Breast epithelium (tissue), 4 donors: ENCODE results near the gene HDAC10. TPM values are rescaled to one million over a fixed set of nuclear protein-coding genes. Genes with fewer than 3 reads are reported as not detected.

Source experiments
- DNase-seq, 2 donors: peaks; one replicate each; pipeline ENCODE4 v3.0.0-alpha.2; 2019; ENCODE audit warnings: low spot score in 2 of 2
- H3K27ac ChIP-seq, 2 donors: fragments of 200-600 bp; sonication (generic) in 1 of 2; one replicate each; pipeline ENCODE4 v1.5.1; 2016 to 2019; ENCODE audit warnings: mild to moderate bottlenecking in 1 of 2
- H3K27me3 ChIP-seq, 2 donors: fragments of 200-600 bp; sonication (generic) in 1 of 2; one replicate each; pipeline versions ENCODE4 v1.5.1 to v1.6.0; 2017 to 2019; ENCODE audit warnings: control low read depth in 1 of 2, mild to moderate bottlenecking in 1 of 2
- H3K36me3 ChIP-seq: fragments of 200-600 bp; one replicate; pipeline ENCODE4 v1.5.1; 2019
- H3K4me1 ChIP-seq, 2 donors: fragments of 200-600 bp; sonication (generic); one replicate each; pipeline ENCODE4 v1.5.1; 2016 to 2019; ENCODE audit warnings: control low read depth in 1 of 2
- H3K4me3 ChIP-seq, 3 donors: fragments of 200-600 bp; sonication (generic); 1 replicate in 2 of 3; 2 replicates in 1 of 3; pipeline ENCODE4 v1.5.1; 2016 to 2019; ENCODE audit warnings: mild to moderate bottlenecking in 3 of 3, moderate library complexity in 2 of 3
- H3K9me3 ChIP-seq, 2 donors: fragments of 200-600 bp; sonication (generic) in 1 of 2; one replicate each; pipeline ENCODE4 v1.5.1; 2016 to 2019; ENCODE audit warnings: control low read depth in 1 of 2
- CTCF ChIP-seq, 3 donors: fragments of 450-650 bp; IDR thresholded peaks; one replicate each; pipeline ENCODE4 v1.5.1; 2016 to 2017; ENCODE audit warnings: antibody characterized with exemption in 3 of 3, mild to moderate bottlenecking in 3 of 3, moderate library complexity in 3 of 3
- POLR2A ChIP-seq: fragments of 450-650 bp; IDR thresholded peaks from one replicate; pipeline ENCODE4 v1.6.1; 2016; ENCODE audit warnings: antibody characterized with exemption, mild to moderate bottlenecking, moderate library complexity
- POLR2AphosphoS5 ChIP-seq, 3 donors: sonication (generic); formaldehyde crosslinking; IDR thresholded peaks; one replicate each; pipeline ENCODE4 v1.6.1; 2017; ENCODE audit warnings: antibody characterized with exemption in 3 of 3
- intact Hi-C: fragments of 100-400 bp; cut with DNase I; formaldehyde crosslinking; loops from one replicate; pipeline ENCODE4 v1.15.1; 2023; ENCODE audit warnings: low total_unique reads
- total RNA-seq, 3 donors: library from RNA; depleted of rRNA; stranded (reverse); fragments of >200 nt; gene quantifications; one replicate each; pipeline ENCODE4 v1.1.0, GENCODE V29; 2016

The HDAC10 gene
- total RNA-seq, 3 donors from 2014 or later: 22.9 to 35.7 (median 29.4) TPM

GRCh38 chr22:50232481-50233151 lies 18.4 kb downstream of the HDAC10 start:
- H3K4me1 ChIP-seq: no peaks in the 10 kb centered on the region
- H3K27ac ChIP-seq: no peak overlapping the region
- H3K9me3 ChIP-seq: no peaks in the 10 kb centered on the region
- intact Hi-C loops: no loop called here
- H3K27me3 ChIP-seq: no peaks in the 10 kb centered on the region
- no peaks in the 10 kb centered on the region for H3K36me3 ChIP-seq
- no peak for DNase-seq
- TF ChIP-seq CTCF (IDR thresholded peaks at IDR 0.05) (no peak), POLR2AphosphoS5 (IDR thresholded peaks at IDR 0.05) (no peak), POLR2A (no peak)
- no peak overlapping the region for H3K4me3 ChIP-seq

- Histone ChIP-seq H3K4me3 (no peak overlapping the region), H3K27me3 (no peaks in the 10 kb centered on the region), H3K4me1 (no peaks in the 10 kb centered on the region), H3K36me3 (no peaks in the 10 kb centered on the region), H3K9me3 (no peaks in the 10 kb centered on the region), H3K27ac (no peak overlapping the region)
- DNase-seq: no peak
- intact Hi-C loops: no loop called here
- no peak for TF ChIP-seq CTCF (IDR thresholded peaks at IDR 0.05)
- TF ChIP-seq POLR2A: no peak
- no peak for TF ChIP-seq POLR2AphosphoS5 (IDR thresholded peaks at IDR 0.05)
These were observed 21.7 kb downstream of the HDAC10 start for GRCh38 chr22:50229370-50229769.

GRCh38 chr22:50228366-50228765 lies 22.7 kb downstream of the HDAC10 start:
- H3K4me1 ChIP-seq: no peaks in the 10 kb centered on the region
- H3K36me3 ChIP-seq: peaks cover 4% of the 10 kb centered on the region
- H3K27ac ChIP-seq: no peak overlapping the region
- no peaks in the 10 kb centered on the region for H3K27me3 ChIP-seq
- no peaks in the 10 kb centered on the region for H3K9me3 ChIP-seq
- no peak for DNase-seq
- TF ChIP-seq POLR2AphosphoS5 (IDR thresholded peaks at IDR 0.05) (no peak), POLR2A (no peak), CTCF (IDR thresholded peaks at IDR 0.05) (no peak)
- no peak overlapping the region for H3K4me3 ChIP-seq
- intact Hi-C loops: no loop called here

GRCh38 chr22:50227579-50228215 lies 23.4 kb downstream of the HDAC10 start:
- DNase-seq: no peak
- TF ChIP-seq CTCF (IDR thresholded peaks at IDR 0.05) (no peak), POLR2AphosphoS5 (IDR thresholded peaks at IDR 0.05) (no peak), POLR2A (no peak)

GRCh38 chr22:50226875-50227165 lies 24.2 kb downstream of the HDAC10 start:
- no peak overlapping the region for H3K27ac ChIP-seq
- no peaks in the 10 kb centered on the region for H3K9me3 ChIP-seq
- peaks cover 13% of the 10 kb centered on the region for H3K36me3 ChIP-seq
- intact Hi-C loops: no loop called here
- no peaks in the 10 kb centered on the region for H3K27me3 ChIP-seq
- TF ChIP-seq POLR2A (no peak), POLR2AphosphoS5 (IDR thresholded peaks at IDR 0.05) (no peak), CTCF (IDR thresholded peaks at IDR 0.05) (no peak)
- no peak overlapping the region for H3K4me3 ChIP-seq
- H3K4me1 ChIP-seq: no peaks in the 10 kb centered on the region
- no peak for DNase-seq

More at GRCh38 chr22:50227579-50228215, 23.4 kb downstream of the HDAC10 start:
- Histone ChIP-seq H3K27ac (no peak overlapping the region), H3K36me3 (peaks cover 4% of the 10 kb centered on the region), H3K4me3 (no peak overlapping the region), H3K27me3 (no peaks in the 10 kb centered on the region), H3K9me3 (no peaks in the 10 kb centered on the region), H3K4me1 (no peaks in the 10 kb centered on the region)
- intact Hi-C loops: no loop called here
